Globus pallidus (tissue), 1 donor: ENCODE results near the gene CACNA1A.
"Not testable (repeated sequence)": the region's sequence is repeated elsewhere in the genome, so short reads cannot be mapped to it uniquely, and the experiment has no call there.

Source experiments
- DNase-seq: peaks from one replicate; pipeline ENCODE4 v3.0.0-alpha.2; 2015; ENCODE audit warnings: low spot score

Gene CACNA1A

GRCh38 chr19:13427273-13428051 lies 78.8 kb downstream of the CACNA1A start:
- DNase-seq: no peak

GRCh38 chr19:13425875-13426274 lies 80.4 kb downstream of the CACNA1A start:
- not testable (repeated sequence) for DNase-seq

- DNase-seq: no peak
Measured at GRCh38 chr19:13425151-13425550, 81.1 kb downstream of the CACNA1A start.

GRCh38 chr19:13420780-13421179 lies 85.5 kb downstream of the CACNA1A start:
- no peak for DNase-seq

- no peak for DNase-seq
Measured at GRCh38 chr19:13417054-13417453, 89.2 kb downstream of the CACNA1A start.

GRCh38 chr19:13411899-13412298 lies 94.4 kb downstream of the CACNA1A start:
- no peak for DNase-seq

- no peak for DNase-seq
Measured at GRCh38 chr19:13410946-13411345, 95.3 kb downstream of the CACNA1A start.

- no peak for DNase-seq
Measured at GRCh38 chr19:13408889-13409518, 97.3 kb downstream of the CACNA1A start.

- no peak for DNase-seq
Measured at GRCh38 chr19:13404236-13404635, 102.0 kb downstream of the CACNA1A start.

- no peak for DNase-seq
Measured at GRCh38 chr19:13401388-13401787, 104.9 kb downstream of the CACNA1A start.

- no peak for DNase-seq
Measured at GRCh38 chr19:13400296-13400695, 106.0 kb downstream of the CACNA1A start.

- no peak for DNase-seq
Measured at GRCh38 chr19:13399746-13400145, 106.5 kb downstream of the CACNA1A start.

GRCh38 chr19:13398780-13399726 lies 107.2 kb downstream of the CACNA1A start:
- no peak for DNase-seq

- no peak for DNase-seq
Measured at GRCh38 chr19:13398182-13398581, 108.1 kb downstream of the CACNA1A start.

GRCh38 chr19:13396250-13397080 lies 109.8 kb downstream of the CACNA1A start:
- peak; percentile 46 for DNase-seq

GRCh38 chr19:13382633-13382938 lies 123.7 kb downstream of the CACNA1A start:
- DNase-seq: no peak

- no peak for DNase-seq
Measured at GRCh38 chr19:13381827-13382632, 124.2 kb downstream of the CACNA1A start.

- no peak for DNase-seq
Measured at GRCh38 chr19:13376537-13376936, 129.7 kb downstream of the CACNA1A start.

GRCh38 chr19:13373599-13373998 lies 132.7 kb downstream of the CACNA1A start:
- no peak for DNase-seq

GRCh38 chr19:13370948-13371347 lies 135.3 kb downstream of the CACNA1A start:
- DNase-seq: no peak
